Fibroblast of lung (primary cell): Measurements from ENCODE around the gene MACF1.

ENCODE experiments used
- EZH2 ChIP-seq: IDR thresholded peaks from 2 replicates; pipeline ENCODE4 v1.5.1; 2012; ENCODE audit warnings: low read length, control low read depth, mild to moderate bottlenecking; ENCODE audit errors: missing control alignments
- TF ChIP-seq, protein P1 (sequence below), 2 donors: IDR thresholded peaks in 1 of 2; conservative IDR thresholded peaks in 1 of 2; 1 replicate in 1 of 2; 2 replicates in 1 of 2; pipeline ENCODE4 v1.5.1; 2011 to 2012; ENCODE audit warnings: low read length in 2 of 2, control low read depth in 1 of 2, inconsistent platforms in 1 of 2, low read depth in 1 of 2, mild to moderate bottlenecking in 1 of 2

DNA sequence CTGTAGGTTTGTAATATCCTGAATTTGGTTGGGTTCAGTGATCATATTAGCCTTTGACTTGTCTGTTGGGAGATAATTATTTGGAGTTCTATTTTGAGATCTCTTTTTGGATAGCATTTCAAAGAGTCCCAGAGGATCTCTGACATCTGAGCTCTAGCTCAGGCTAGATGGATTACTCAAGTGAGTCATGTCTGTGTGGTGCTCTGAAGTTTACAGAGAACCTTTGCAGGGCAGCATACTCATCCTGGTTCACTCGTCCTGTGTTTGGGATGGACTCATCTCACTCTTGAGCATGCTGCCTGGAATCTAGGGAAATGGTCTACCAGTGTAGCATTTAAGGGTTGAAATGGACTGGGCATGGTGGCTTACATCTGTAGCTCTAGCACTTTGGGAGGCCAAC, 257.6 kb downstream of the MACF1 start:
- TF ChIP-seq, protein P1, sequence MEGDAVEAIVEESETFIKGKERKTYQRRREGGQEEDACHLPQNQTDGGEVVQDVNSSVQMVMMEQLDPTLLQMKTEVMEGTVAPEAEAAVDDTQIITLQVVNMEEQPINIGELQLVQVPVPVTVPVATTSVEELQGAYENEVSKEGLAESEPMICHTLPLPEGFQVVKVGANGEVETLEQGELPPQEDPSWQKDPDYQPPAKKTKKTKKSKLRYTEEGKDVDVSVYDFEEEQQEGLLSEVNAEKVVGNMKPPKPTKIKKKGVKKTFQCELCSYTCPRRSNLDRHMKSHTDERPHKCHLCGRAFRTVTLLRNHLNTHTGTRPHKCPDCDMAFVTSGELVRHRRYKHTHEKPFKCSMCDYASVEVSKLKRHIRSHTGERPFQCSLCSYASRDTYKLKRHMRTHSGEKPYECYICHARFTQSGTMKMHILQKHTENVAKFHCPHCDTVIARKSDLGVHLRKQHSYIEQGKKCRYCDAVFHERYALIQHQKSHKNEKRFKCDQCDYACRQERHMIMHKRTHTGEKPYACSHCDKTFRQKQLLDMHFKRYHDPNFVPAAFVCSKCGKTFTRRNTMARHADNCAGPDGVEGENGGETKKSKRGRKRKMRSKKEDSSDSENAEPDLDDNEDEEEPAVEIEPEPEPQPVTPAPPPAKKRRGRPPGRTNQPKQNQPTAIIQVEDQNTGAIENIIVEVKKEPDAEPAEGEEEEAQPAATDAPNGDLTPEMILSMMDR (conservative IDR thresholded peaks at IDR 0.05 in 1 of 2, IDR thresholded peaks at IDR 0.05 in 1 of 2; ENCODE audit: low read depth in 1 of 2, low read length in 2 of 2) = no peak
- no peak for TF ChIP-seq EZH2
